Right renal pelvis (tissue), 4 donors: ENCODE data around the gene EFCC1. TPM values are rescaled to one million over a fixed set of nuclear protein-coding genes. Genes with fewer than 3 reads are reported as not detected.
"Not testable (repeated sequence)": the region's sequence is repeated elsewhere in the genome, so short reads cannot be mapped to it uniquely, and the experiment has no call there.

ENCODE experiments used
- DNase-seq, 4 donors: peaks; one replicate each; pipeline ENCODE4 v3.0.0-alpha.2; 2013; ENCODE audit warnings: low read depth in 4 of 4, low spot score in 3 of 4, missing footprints in 1 of 4
- polyA plus RNA-seq, 4 donors: library from polyadenylated mRNA; unstranded; fragments of 120-200 nt; gene quantifications; one replicate each; pipeline ENCODE4 v1.2.1, GENCODE V29; 2013; ENCODE audit not compliant: insufficient read length in 4 of 4

EFCC1 gene
- polyA plus RNA-seq, 4 donors = 2.1 to 3.0 (median 2.7) TPM

DNA sequence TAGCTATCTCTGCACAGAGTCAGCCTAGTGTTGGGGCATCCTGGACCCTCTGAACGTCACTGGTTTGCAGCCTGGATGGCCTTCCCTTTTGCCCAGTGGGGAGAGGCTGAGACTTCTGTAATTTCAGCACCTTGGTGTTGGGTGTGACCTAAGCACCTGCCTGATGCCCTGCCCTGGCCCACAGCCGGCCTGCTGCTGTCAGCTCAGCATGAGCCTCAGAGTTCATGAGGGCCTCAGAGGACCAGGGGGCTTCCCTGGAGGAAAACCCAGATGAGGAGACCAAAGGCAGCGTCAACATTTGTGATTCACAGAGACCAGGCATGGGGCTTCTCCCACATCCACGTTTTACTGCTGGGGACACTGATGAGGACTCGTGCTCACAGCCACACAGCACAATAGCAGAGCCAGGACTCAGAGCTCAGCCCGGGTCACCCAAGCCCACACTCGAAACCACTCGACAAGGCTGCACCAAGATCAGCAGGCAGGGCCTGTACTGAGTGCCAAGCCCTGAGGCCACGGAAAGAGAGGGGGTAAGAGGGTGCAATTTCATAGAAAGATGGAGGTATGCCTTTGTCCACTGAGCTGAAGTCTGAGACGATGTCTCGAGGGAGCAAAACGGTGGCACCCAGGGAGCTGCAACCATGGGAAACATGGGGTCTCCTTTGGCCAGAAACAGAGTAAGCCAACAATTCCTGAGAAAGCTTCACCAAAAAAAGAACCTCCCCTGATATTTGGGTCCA lies 49.6 kb downstream of the EFCC1 start:
- DNase-seq = no peak

DNA sequence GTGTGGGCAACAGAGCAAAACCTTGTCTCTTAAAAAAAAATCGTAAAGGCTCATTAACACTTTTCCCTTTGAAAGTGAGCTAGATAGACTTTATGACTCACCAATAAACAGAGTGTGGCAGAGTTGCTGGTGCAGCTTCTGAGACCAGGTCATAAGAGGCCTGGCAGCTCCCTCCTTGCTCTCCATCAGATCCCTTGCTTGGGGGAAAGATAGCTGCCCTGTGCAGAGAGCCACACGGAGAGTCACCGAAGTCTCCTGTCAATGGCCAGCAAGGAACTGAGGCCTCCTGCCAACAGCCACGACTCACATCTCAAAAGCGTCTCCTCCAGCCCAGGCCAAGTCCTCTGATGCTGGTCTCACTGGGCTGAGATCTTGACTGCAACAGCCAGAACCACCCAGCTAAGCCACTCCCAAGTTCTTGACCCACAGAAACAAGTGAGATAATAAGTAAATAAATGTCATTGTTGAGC lies 50.8 kb downstream of the EFCC1 start:
- DNase-seq = no peak

DNA sequence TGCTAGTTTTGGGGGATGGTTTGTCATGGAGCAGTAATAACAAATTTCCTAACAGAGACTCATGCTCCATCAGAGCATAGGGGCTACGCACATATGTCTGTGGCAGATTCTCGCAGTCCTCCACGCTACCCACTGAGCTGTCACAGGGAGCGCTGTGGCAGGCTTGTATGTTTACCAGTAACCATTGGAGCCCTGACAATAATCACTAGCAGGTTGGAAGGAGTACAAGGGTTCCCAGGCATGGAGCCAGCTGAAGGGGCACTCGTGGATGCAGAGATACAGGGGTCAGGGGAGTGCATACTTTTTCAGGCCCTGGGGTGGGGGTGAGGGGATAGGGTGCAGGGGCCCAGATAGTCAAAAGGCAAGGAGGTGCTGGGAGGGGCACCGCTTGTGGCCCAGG lies 51.6 kb downstream of the EFCC1 start:
- no peak for DNase-seq

DNA sequence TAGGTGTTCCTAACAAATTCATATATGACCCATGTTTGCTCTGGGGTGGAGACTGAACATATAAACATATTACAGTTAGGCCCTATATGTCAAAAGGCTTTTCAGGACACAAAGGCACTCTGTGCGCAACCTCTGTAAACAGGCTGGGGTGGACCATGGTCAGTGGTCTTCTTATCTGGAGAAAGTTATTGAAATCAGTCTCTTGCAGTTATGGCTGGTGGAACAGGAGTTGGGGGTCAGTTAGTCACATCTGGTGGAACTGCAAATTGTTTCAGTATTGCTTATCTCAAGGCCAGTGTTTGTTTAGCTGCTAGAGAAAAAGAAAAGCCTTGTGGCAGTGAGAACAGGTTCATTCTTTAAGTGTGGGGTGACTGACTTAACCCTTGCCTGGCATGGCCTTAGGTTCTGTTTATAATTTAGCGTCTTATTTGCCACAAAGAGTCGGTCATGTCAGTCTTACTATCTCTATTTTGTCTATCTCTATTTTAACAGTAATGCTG lies 53.6 kb downstream of the EFCC1 start:
- no peak for DNase-seq

DNA sequence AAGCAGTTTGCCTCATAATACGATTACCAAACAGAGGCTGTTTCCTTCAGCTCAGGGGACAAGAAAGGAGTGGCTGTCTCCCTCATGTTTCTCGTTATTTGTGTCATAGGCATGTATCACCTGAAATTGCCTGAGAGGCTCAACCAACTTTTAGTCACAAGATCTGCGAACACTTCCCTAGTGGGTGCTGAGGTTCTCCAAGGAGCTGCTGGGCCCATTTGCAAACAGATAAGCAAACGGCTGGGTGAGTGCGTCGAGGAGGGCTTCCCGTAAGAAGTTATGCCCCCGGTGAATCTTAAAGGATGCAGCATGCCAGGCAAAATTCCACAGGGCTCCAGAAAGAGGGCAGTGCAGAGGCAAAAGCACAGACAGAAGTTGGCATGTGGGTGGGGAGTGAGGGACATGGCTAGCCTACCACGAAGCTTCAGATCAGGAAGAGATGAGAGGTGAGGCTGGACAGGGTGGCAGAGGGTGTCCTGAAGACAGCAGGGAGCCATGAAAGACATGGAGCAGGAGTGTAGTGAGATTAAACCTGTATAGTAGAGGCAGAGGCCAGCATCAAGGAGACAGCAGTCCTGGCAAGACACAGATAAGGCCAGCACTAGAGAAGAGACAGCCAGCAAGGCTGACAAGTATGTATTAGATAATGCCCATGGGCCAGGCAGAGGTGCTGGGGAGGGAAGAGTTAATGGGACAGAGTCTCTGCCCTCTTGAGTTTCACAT lies 55.5 kb downstream of the EFCC1 start:
- DNase-seq = no peak

DNA sequence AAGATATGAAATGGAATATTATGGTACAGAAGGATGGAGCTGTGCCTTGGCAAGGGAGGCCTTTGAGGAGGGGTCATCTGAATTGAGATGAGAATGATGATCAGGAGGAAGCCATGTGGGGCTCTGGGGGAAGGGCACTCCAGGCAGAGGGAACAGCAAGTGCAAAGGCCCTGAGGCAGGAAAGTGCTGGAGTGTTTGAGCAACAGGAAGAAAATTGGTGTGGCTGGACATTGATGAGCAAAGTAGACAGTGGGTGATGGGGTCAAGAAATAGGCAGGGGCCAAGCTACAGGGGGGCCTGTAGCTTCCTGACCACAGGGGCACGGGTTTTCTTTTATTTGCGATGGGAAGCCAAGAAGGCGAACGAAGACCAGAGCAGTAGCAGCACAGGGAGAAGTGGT lies 56.1 kb downstream of the EFCC1 start:
- no peak for DNase-seq

DNA sequence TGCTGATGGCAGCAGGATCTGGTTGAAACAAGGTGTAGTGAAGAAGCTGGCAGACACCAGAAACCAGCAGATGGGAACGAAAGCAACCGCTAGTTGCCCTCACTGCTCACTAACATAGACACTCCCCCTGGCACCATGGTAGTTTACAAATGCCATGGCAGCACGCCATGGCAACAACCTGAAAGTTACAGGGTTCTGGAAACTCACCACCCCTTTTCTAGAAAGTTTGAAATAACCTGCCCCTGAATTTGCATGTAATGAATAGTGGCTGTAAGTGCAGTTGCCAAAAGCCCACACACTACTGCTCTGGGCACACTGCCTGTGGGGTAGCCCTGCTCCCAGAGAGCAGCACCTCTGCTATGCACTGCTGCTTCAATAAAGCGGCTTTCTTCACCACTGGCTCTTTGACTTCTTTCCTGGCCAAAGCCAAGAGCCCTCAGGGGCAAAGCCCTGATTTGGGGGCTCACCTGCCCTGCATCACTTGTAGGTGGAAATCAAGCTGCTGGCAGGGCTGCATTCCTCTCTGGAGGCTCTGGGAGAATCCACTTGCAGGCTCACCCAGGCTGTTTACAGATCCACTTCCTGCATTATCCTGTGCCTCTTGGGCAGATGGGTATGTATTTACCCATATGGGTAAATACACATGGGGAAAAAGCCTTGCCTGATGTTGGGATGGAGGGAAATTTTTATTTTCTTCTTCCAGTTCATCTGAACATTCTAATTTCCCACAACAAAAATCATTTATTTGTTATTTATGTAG lies 57.5 kb downstream of the EFCC1 start:
- no peak for DNase-seq

DNA sequence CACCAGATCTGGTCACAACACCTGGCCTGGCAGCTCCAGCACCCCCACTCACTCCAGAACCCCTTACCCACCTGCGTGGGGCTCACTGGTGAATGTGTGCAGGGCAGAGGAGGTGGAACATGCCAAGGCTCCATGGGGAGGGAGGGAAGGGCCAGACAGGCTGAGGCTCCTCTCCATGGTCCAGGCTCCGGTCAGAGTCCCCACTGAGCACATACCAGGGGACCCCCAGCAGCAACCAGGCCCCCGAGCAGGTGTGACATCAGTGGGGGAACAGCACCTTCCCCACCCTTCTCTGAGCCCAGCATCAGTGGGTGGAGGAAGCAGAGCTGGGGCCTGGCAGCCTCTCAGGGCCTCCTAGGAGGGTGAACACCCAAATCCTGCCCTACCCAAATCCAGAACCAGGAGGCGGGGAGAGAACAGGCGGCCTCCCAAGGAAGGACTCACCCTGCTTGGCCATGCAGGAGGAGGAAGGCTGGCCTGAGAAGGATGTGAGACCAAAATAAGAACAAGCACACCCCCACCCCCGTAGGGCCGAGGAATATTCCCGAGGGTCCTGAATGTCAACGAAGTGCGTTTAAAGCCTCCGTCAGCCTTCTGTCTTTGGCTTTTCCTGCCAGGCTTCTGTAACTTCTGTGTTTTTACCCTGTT lies 58.3 kb downstream of the EFCC1 start:
- no peak for DNase-seq

DNA sequence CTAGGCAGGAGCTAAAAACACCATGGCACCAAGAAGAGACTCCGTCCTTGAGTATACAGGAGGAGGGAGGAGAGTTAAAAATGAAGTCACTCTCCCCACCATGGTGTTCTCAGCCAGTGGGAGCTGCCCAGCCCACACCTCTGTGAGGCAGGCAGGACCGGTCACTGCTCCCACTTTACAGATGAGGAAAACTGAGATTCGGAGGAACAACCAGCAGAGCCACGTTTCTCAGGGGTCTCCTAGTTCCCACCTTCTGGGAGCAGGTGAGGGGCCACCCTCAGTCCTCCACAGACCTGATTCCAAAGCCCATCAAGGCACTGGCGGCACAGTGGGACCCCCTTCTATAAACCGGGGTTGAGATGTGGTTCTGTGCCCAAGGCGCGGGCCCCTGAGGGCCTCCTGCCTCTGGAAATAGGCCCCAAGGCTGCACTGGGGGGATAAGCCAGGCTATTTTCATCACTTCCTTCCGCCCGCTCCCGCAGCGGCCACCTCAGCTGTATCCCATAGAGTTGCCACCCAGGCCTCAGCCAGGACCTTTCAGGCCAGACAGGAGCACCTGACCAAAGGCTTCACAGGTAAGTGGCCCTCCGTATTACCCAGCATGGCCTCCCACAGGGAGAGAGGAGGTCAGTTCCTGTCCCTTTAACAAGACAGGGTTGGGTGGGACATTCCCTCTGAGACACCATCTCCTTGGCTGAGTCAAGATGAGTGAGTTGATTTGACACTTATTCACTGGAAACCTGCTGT lies 59.3 kb downstream of the EFCC1 start, which contains the start of gene GP9:
GP9 (plus strand) TSS at position 504 of the 747 bp plus-strand sequence. CDS start 961 bp downstream, outside the sequence.
- DNase-seq = no peak

DNA sequence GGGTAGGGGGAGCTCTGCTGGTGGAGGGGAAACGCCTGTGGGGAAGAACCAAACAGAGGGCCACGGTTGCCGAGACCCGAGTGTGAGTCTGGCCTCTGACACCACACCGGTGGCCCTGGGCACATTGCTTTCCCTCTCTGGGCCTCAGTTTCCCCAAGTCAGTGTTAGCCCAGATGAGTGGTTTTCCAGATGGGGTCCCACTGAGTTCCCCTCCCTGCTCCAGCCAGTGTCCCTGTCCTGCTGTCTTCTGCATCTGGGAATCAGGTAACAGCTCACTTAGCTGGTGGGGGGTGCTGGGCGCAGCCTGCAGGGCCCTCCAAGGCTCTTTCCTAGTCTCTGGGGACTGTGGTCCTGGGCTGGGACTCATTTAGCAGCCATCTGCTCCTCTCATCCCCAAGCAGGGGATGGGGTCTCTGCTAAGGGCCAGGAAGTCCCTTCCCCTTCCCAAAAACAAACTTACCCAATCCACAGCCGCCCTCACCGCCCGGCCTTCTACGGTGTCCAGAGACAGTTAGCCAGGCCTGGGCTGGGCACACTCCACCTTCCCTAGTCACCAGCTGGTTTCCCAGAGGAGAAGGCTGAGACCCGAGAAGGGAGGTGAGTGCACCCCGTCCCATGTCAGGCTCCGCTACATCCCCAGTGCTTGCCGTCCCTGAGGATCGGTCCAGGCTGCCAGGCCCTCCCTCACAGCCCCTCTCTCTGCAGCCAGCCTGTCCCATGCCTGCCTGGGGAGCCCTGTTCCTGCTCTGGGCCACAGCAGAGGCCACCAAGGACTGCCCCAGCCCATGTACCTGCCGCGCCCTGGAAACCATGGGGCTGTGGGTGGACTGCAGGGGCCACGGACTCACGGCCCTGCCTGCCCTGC lies 60.2 kb downstream of the EFCC1 start:
- DNase-seq = no peak

DNA sequence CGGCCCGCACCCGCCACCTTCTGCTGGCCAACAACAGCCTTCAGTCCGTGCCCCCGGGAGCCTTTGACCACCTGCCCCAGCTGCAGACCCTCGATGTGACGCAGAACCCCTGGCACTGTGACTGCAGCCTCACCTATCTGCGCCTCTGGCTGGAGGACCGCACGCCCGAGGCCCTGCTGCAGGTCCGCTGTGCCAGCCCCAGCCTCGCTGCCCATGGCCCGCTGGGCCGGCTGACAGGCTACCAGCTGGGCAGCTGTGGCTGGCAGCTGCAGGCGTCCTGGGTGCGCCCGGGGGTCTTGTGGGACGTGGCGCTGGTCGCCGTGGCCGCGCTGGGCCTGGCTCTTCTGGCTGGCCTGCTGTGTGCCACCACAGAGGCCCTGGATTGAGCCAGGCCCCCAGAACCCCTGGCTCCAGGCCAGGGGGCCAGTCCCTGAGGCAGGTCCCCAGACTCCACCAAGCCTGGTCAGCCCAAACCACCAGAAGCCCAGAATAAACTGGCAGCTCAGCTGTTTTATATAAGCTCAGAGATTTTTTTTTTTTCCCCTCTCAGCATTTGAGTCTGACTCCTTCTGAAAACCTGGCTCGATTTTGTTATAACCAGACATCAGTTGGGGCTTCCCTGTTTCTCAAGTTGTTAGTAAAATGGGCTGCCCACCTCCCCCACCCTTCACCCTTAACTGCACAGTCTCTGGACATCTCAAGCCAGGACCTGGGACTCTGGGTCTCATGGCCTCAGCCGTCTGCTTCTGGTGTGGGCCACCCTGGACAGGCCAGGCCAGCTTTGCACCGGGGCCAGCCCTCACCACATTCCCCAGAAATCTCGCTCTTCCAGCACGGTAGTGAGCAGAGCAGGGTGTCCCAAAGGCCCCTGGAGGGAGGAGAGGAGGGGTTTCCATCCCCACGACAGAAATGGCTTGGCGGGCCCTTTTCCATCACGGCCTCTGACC lies 61.1 kb downstream of the EFCC1 start:
- DNase-seq = no peak

DNA sequence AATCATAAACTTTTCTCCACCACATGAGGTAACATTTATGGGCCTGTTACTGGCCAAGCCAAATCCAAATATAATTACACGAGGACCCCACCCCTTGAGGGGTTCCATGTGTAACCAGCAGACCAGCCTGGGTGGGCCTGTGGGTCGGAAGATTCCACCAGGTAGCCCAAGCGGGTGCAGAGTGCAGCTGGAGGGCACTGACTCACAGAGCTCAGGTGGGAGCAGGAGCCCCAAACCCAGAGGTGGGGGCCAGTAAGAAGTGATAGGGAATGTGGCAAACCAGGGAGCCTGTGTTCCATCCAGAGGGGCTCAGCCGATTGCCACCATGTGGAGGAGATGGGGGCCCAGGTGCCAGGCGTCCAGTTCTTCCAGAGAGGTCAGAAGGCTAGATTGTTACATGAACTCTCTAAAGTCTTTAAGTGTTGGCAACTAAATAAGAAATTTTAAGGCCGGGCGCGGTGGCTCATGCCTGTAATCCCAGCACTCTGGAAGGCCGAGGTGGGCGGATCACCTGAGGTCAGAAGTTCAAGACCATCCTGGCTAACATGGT lies 62.1 kb downstream of the EFCC1 start:
- no peak for DNase-seq

DNA sequence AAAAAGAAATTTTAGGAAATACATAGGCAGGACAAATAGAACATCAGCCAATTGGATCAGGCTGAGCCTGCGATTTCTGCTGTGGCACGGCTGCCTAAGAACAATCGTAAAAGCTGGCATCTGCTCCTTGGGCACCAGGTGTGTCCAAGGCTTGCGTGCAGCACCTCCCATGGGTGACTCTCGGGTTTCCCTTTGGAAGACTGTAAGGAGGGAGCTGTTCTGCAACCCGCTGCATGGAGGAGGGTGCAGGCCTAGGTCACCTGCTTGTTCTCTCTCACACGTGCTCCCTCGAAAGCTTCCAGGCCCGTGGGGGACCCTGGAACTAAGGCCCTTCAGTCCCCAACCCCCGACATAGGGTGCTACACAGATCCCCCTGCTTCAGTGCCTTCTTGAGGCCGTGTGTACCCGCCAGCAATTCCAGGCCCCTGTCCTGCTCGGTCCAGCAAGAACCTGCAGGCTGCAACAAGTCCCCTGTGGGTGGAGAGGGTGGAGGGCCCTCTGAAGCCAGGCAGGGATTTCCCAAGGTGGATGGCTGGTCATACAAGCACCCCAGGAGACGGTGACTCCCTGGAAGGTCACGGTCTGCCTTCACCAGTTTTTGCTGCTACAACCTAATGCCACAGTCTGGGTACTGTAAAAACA lies 62.9 kb downstream of the EFCC1 start:
- DNase-seq = no peak

DNA sequence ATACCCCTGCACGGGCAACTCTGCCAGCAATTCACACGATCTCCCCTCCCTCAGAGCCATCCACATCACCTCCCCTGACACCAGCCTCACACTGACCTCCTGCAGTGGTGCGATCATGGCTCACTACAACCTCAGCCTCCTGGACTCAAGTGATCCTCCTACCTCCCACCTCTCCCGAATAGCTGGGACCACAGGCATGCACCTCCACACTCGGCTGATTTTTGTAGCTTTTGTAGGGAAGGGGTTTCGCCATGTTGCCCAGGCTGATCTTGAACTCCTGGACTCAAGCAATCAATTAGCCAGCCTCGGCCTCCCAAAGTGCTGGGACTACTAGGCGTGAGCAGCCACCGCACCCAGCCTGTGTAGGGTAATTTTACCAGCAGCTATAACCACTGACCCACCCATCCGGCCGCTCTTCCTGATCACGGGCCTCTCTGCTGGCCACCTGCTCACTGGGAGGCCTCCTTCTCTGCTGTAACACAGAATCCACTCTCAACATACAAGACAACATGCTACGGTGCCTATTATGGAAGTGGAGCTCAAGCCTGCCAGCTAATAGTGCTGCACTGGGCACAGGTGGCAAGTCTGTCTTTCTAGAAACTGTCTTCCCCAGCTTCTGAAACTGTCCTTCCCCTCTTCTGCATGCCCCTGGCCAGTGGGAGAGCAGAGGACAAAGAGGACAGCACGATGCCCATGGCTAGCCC lies 64.1 kb downstream of the EFCC1 start:
- DNase-seq = no peak

DNA sequence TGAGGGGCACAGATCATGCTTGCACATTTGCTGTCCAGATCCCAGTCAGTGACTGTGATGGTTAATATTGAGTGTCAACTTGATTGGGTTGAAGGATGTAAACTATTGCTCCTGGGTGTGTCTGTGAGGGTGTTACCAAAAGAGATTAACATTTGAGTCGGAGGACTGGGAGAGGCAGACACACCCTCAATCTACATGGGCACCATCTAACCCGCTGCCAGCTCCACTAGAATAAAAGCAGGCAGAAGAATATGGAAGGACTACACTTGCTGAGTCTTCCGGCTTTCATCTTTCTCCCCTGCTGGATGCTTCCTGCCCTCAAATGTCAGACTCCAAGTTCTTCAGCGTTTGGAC lies 64.6 kb downstream of the EFCC1 start:
- no peak for DNase-seq

DNA sequence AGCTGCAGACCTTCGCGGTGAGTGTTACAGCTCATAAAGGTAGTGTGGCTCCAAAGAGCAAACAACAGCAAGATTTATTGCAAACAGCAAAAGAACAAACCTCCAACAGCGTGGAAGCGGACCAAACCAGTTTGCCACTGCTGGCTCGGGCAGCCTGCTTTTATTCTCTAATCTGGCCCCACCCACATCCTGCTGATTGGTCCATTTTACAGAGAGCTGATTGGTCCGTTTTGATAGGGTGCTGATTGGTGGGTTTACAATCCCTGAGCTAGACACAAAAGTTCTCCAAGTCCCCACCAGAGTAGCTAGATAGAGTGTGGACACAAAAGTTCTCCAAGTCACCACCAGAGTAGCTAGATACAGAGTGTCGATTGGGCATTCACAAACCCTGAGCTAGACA lies 66.6 kb downstream of the EFCC1 start:
- not testable (repeated sequence) for DNase-seq
